Hematopoietic multipotent progenitor cell treated with erythropoietin and hydrocortisone succinate and interleukin-3 and kit ligand, for 4 days (in vitro differentiated cells): ENCODE measurements around the gene CALY.

Source experiments
- DNase-seq: peaks from one replicate; pipeline ENCODE4 v3.0.0-alpha.2; 2015

The CALY gene

DNA sequence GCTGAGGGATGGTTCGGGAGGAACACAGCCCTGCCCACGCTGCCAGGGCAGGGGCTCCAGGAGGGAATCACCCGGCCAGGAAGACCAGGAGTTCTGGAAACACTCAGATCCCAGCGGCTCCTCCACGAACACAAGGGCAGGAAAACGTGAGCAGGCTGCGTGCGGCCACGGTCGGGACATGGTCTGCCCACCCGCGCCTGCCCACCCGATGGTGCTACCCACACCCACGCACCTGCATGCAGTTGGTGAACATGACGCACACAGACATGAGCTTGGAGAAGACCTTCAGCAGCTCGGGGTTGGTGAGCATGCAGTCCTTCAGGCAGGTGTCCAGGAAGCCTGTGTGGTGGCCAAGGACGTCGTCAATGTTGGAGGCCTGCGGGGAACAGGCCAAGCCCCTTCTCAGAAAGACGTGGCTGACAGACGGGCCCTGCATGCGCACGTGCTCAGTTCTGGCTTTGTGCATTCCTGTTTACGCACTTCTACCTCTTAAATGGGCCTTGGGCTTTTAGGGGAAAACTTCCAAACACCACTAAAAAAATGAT is 53.8 kb downstream of the CALY start:
- DNase-seq: no peak

- DNase-seq: no peak
Measured at GRCh38 chr10:133281628-133282372, 54.9 kb downstream of the CALY start.

DNA sequence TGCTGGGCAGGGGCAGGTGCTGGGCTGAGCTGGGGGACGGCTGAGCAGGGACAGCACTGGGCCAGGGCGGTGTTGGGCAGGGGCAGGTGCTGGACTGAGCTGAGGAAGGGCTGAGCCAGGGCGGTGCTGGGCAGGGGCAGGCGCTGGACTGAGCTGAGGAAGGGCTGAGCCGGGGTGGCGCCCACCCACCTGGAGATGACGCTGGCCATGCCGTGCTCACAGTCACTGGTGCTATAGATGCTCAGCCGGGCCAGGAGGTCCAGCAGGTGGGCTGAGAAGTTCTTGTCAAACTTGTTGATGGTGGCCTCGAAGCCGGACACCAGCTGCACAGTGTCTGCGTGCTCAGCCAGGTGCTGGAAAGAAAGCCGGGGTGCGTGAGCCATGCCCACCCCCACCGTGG is 55.6 kb downstream of the CALY start:
- DNase-seq: no peak

- DNase-seq: no peak
Measured at GRCh38 chr10:133280391-133281059, 56.2 kb downstream of the CALY start.

DNA sequence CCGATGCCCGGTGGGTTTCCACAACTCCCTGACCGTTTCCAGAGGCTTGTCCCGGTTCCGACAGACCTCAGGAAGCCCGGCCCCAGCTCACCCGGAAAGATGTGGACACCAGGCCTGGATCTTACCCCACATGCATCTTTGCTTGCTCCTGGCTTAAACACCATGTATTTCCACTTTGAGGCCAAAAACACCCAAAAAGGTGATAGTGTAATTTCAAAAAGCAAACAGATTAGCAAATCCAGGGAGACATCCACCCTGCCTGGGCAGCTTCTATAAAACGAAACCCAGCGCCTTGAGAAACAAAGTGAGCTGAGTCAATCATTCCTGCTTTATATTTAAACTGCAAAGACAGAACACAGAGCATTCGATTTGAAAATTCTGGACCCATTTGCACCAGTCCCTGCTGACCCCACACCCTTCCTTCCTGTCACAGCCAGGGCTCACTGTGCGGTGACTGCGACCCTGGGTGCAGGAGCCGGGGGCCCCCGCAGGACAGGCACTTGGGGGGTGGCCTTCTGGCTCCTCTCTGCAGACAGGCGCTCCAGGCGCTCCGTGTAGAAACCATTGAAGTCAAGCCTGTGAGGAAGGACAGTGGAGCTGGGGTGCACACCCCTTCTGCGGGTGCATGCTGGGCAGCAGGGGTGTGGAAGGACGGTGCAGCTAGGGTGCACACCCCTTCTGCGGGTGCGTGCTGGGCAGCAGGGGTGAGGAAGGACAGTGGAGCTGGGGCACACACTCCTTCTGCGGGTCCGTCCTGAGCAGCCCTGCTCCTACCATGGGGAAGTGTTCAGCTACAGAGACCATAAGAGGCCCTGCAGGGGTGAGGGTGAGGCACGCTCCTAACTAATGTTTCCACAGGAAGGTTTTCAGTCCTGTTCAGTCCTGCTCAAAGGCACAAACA is 57.1 kb downstream of the CALY start:
- peak; percentile 79 for DNase-seq

GRCh38 chr10:133278577-133279265 is 58.0 kb downstream of the CALY start:
- DNase-seq: peak; percentile 97

GRCh38 chr10:133277993-133278576 is 58.6 kb downstream of the CALY start:
- peak; percentile 51 for DNase-seq

- peak; percentile 17 for DNase-seq
Measured at GRCh38 chr10:133277277-133277992, 59.3 kb downstream of the CALY start.

DNA sequence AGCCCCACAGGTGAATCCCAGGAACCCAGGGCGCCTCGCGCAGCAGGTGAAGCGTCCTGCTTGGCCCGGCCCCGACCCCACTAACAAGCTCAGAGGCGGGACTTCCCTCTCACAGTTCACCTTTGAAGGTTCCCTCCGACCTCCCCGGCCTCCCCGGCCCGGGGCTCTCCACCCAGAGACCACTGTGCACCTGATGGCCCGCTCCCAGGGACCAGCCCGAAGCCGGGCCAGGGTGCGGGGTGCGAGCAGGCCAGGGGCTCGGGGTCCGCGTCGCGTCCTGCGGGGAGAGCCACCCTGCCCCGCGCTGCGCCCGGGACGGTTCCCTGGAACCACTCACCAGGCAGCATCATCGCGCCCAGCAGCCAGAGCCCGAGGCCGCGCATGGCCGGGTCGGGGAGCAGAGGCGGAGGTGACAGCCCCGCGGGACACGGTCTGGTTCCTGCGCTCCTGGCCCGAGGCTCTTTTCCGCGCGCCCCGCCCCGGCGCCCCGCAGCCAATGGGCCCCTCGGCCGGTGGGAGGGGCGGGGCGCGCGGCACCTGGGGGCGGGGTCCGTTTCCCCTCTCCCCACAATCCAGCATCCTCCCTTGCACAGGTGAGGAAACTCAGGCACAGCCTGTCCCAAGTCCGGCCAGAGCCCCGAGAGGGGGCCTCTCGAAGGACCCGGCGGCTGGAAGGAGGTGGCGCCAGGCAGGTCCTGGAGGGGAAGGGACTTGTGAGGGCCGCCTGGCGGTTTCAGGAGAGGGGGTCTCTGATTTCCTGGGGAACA is 60.1 kb downstream of the CALY start, which contains the start of gene ADAM8:
TSS of gene ADAM8 (minus strand) at position 434 of the 767 bp plus-strand sequence. CDS start at position 383, 51 bp downstream.
- peak; percentile 68 for DNase-seq

GRCh38 chr10:133276100-133276434 is 60.6 kb downstream of the CALY start:
- DNase-seq: peak; percentile 14

- peak; percentile 75 for DNase-seq
Measured at GRCh38 chr10:133275684-133276092, 61.0 kb downstream of the CALY start.

- DNase-seq: peak; percentile 88
Measured at GRCh38 chr10:133274751-133275683, 61.7 kb downstream of the CALY start.
